HG03558 (cell line): Measurements from ENCODE around the gene TRIM44.
"Not testable (repeated sequence)": the region's sequence is repeated elsewhere in the genome, so short reads cannot be mapped to it uniquely, and the experiment has no call there.

Source experiments
- ATAC-seq: cut with Tn5 transposase; IDR thresholded peaks from one replicate; pipeline ENCODE4 v1.9.1; 2021; ENCODE audit warnings: moderate number of reproducible peaks; ENCODE audit not compliant: unreplicated experiment; ENCODE audit errors: extremely low read depth

The TRIM44 gene

GRCh38 chr11:35803115-35803514, 140.5 kb downstream of the TRIM44 start:
- no peak for ATAC-seq

- ATAC-seq = no peak
Measured at GRCh38 chr11:35804451-35805040, 142.0 kb downstream of the TRIM44 start.

- no peak for ATAC-seq
Measured at GRCh38 chr11:35809561-35809960, 147.0 kb downstream of the TRIM44 start.

GRCh38 chr11:35810045-35810645, 147.6 kb downstream of the TRIM44 start:
- no peak for ATAC-seq

GRCh38 chr11:35811783-35812182, 149.2 kb downstream of the TRIM44 start:
- ATAC-seq = no peak

- no peak for ATAC-seq
Measured at GRCh38 chr11:35812828-35813227, 150.3 kb downstream of the TRIM44 start.

GRCh38 chr11:35814081-35814695, 151.6 kb downstream of the TRIM44 start:
- ATAC-seq = no peak

GRCh38 chr11:35814720-35815305, 152.2 kb downstream of the TRIM44 start:
- no peak for ATAC-seq

GRCh38 chr11:35815556-35816315, 153.2 kb downstream of the TRIM44 start:
- no peak for ATAC-seq

GRCh38 chr11:35820614-35821013, 158.0 kb downstream of the TRIM44 start:
- no peak for ATAC-seq

GRCh38 chr11:35822815-35823495, 160.4 kb downstream of the TRIM44 start:
- no peak for ATAC-seq

GRCh38 chr11:35823742-35824298, 161.2 kb downstream of the TRIM44 start:
- ATAC-seq = no peak

GRCh38 chr11:35825386-35825785, 162.8 kb downstream of the TRIM44 start:
- no peak for ATAC-seq

- ATAC-seq = no peak
Measured at GRCh38 chr11:35826006-35826405, 163.4 kb downstream of the TRIM44 start.

- ATAC-seq = no peak
Measured at GRCh38 chr11:35826949-35827348, 164.4 kb downstream of the TRIM44 start.

GRCh38 chr11:35836205-35836604, 173.6 kb downstream of the TRIM44 start:
- no peak for ATAC-seq

GRCh38 chr11:35838071-35838470, 175.5 kb downstream of the TRIM44 start:
- no peak for ATAC-seq

- ATAC-seq = not testable (repeated sequence)
Measured at GRCh38 chr11:35838697-35839367, 176.3 kb downstream of the TRIM44 start.

GRCh38 chr11:35839368-35840161, 177.0 kb downstream of the TRIM44 start:
- ATAC-seq = no peak
